Activated CD4-positive, alpha-beta T cell treated with anti-CD3 and anti-CD28 coated beads, Interleukin-2, Interleukin-4, amounts not matched to agents 100 ng/mL and 50 ng/mL, durations not matched to agents 16 hours and 8 hours (primary cell): ENCODE data around the gene PTPRN2.

Source experiments
- DNase-seq: peaks from one replicate; pipeline ENCODE4 v3.0.0-alpha.2; 2020; ENCODE audit warnings: low spot score

Gene PTPRN2

GRCh38 chr7:157693521-157694375, 893.9 kb downstream of the PTPRN2 start:
- no peak for DNase-seq

- no peak for DNase-seq
These were observed 894.5 kb downstream of the PTPRN2 start for GRCh38 chr7:157693071-157693520.

GRCh38 chr7:157692460-157693011, 895.1 kb downstream of the PTPRN2 start:
- DNase-seq, result no peak

- no peak for DNase-seq
These were observed 895.8 kb downstream of the PTPRN2 start for GRCh38 chr7:157691586-157692459.

- DNase-seq, result peak; percentile 7
These were observed 896.6 kb downstream of the PTPRN2 start for GRCh38 chr7:157690833-157691585.

- DNase-seq, result no peak
These were observed 897.4 kb downstream of the PTPRN2 start for GRCh38 chr7:157690058-157690832.

- no peak for DNase-seq
These were observed 898.2 kb downstream of the PTPRN2 start for GRCh38 chr7:157689269-157690057.

- DNase-seq, result no peak
These were observed 898.9 kb downstream of the PTPRN2 start for GRCh38 chr7:157688533-157689268.

GRCh38 chr7:157687845-157688532, 899.6 kb downstream of the PTPRN2 start:
- DNase-seq, result no peak

- no peak for DNase-seq
These were observed 900.5 kb downstream of the PTPRN2 start for GRCh38 chr7:157687158-157687557.

- DNase-seq, result no peak
These were observed 901.2 kb downstream of the PTPRN2 start for GRCh38 chr7:157686285-157686894.

- no peak for DNase-seq
These were observed 902.0 kb downstream of the PTPRN2 start for GRCh38 chr7:157685430-157686284.

GRCh38 chr7:157684909-157685429, 902.7 kb downstream of the PTPRN2 start:
- no peak for DNase-seq

GRCh38 chr7:157684157-157684908, 903.3 kb downstream of the PTPRN2 start:
- no peak for DNase-seq

GRCh38 chr7:157683747-157684156, 903.9 kb downstream of the PTPRN2 start:
- DNase-seq, result no peak

- DNase-seq, result no peak
These were observed 904.5 kb downstream of the PTPRN2 start for GRCh38 chr7:157682946-157683746.
